NCI-H146 treated with DMSO at 0.1 percent for 48 hours (cell line): ENCODE results near the gene ARFRP1.

ENCODE experiments used
- DNase-seq: peaks from one replicate; lab custom pipeline; 2025; ENCODE audit not compliant: unreplicated experiment; lab: John Stamatoyannopoulos, UW

Gene ARFRP1

DNA sequence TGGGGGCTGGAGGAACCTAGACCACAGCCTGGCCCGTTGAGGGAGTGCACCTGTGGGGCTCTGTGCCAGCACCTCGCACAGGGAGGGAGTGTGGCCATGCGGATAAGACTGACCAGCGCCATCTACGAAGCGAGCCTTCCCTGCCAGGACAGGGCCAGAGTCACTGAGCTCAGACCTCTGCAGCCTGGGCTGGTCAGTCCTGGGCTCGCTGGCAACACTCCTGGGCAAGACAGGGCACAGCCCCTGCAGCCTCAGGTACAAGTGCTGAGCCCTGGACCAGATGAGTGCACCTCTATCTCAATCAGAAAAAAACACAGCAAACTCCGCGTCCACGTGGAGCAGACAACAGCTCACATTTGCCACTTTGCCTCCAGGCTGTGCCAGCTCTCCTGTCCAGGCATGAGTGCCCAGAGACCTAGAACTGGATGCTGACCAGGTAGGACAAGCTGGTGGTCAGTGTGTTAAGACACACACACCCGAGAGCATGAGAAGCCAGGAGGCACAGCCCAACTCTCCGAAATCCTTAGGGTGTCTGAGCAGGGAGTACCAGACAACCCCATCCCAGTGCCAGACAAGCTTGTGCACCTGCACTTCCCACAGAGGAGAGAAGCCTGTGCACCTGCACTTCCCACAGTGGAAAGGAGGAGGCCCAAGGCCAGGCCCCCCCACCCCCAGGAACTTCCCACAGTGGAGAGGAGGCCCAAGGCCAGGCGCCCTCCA, 4.9 kb downstream of the ARFRP1 start:
- DNase-seq: no peak

- DNase-seq: no peak
Observed at GRCh38 chr20:63702036-63702665, 5.6 kb downstream of the ARFRP1 start.

DNA sequence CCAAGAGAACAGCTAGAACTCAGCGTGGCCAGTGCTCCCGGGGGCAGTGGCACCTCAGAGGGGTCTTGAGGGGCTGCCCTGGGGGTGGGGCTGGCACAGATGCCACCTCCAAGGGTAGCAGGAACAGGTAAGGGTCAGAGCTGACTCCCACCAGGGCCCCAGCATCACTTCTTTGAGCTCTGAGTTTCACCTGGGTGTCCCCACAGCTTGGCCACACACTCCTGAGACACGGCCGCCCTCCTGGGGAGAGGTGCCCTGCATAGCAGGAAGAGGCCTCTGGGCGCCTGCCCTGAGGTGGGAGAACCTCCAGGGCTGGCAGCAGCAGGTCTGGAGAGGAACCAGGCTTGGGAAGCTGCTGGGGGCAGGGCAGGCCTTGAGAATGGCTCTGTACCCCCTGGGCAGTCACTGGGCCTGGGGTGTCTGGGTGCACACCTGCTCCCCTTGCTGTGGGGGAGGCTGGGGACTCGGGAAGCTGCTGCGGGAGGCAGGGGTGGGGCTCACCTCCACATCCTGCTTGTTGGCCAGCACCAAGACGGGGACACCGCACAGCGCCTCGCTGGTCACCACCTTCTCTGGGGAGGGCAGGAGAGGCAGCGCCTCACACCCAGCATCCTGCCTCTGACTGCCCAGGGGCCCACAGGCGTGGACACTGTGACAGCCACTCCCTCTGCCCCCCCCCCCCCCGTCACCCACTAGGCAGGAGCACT, 6.3 kb downstream of the ARFRP1 start:
- no peak for DNase-seq

DNA sequence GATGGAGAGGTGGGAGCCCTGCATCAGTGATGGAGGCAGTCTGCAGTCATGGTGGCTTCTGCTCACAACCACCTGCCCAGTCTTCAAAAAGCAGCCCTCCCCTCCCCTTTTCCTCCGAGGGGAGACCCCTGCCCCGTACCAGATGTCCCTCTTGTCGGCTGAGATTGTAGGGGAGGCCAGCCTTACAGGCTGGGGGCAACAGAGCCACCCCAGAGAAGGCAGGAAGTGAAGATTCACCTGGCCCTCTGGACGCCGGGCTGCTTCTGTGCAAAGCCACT, 6.8 kb downstream of the ARFRP1 start:
- DNase-seq: no peak

- DNase-seq: no peak
Observed at GRCh38 chr20:63700199-63701050, 7.4 kb downstream of the ARFRP1 start.

DNA sequence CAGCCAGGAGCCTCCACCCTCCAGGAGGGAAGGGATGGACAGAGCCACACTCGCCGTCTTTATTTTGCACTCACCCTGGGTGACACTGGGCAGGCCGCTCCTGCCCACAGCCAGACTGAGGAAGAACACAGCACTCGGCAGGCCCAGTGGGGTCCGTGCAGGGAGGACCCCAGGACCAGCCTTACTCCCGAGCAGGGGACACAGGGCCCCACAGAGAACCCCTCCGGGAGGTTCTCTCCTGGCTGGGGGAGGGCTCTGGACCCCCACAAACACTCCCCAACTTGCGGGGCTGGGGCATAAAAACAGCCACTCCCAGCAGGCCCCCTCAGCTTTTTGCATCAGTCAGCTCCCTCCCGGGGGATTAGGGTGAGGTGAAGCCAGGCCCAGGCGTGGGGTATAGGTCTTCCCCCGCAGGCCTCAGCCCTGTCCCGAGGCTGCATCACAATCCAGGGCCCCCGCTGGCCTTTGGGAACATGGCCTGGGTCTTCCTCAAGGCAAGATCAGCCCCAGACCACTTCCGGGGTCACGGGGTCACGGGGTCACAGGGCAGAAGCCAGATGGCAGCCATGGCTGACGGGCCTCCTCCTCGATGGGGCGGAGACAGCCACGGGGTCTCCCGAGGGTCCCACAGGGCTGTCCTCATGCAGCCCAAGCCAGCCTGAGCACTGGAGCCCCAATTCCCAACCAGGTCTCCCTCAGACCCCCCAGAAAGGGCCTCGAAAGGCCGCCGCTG, 8.1 kb downstream of the ARFRP1 start:
- DNase-seq: no peak

DNA sequence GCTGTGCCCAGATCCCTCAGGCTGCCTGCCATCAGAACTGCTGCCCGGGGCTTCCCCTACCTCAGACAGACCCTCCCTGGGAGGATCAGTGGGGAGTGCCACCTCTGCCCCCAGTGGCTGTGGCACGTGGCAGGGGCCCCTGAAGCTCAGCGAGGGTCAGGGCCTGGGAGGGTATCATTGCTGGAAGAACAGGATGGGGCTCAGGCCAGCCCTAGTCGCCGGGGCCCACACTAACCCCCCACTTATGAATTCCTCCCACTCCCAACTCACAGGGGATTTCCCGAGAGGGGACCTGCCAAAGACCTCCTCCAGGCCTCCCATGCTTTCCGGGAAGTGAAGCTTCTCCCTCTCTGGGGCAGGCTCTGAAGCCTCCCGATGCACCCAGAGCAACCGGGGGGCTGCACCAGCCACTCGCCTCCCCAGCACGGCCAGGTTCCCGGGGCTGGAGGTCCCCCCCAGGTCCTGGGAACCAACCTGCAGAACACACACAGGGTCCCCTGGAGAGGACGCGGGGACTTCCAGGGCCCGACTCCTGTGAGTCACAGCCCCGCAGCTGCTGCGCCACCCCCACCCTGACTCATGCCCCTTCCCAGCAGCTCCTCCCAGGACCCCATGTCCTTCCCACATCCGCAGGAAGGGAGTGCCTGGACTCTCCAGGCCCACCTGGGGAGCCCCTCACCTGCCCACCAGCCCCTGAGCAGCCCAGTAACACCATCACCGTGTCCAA, 8.9 kb downstream of the ARFRP1 start:
- no peak for DNase-seq

DNA sequence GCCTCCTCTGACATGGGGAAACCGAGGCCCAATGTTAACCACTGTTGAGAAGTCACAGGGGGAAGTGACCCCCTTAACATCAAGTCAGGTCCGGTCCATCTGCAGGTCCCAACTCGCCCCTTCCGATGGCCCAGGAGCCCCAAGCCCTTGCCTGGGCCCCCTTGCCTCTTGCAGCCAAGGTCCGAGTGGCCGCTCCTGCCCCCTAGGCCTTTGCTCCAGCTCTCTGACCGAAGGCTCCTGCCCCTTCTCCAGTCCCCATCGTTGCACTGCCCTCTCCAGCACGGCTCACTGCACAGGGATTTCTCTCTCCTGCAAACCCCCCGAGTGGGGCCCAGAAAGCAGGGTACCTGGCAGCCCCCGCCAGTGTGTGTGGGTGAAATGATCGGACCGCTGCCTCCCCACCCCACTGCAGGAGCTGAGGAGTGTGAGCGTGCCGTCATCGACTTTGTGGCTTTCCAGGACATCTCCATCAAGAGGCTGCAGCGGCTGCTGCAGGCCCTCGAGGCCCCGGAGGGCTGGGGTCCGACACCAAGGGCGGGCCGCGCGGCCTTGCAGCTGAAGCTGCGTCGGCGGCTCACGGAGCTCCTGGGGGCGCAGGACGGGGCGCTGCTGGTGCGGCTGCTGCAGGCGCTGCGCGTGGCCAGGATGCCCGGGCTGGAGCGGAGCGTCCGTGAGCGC, 9.8 kb downstream of the ARFRP1 start:
- no peak for DNase-seq

GRCh38 chr20:63697357-63697867, 10.4 kb downstream of the ARFRP1 start:
- no peak for DNase-seq

GRCh38 chr20:63696628-63697356, 11.0 kb downstream of the ARFRP1 start, which contains the start of gene TNFRSF6B:
TSS of gene TNFRSF6B (plus strand) at chr20:63696652. CDS start at chr20:63696768, 116 bp downstream.
- DNase-seq: no peak

DNA sequence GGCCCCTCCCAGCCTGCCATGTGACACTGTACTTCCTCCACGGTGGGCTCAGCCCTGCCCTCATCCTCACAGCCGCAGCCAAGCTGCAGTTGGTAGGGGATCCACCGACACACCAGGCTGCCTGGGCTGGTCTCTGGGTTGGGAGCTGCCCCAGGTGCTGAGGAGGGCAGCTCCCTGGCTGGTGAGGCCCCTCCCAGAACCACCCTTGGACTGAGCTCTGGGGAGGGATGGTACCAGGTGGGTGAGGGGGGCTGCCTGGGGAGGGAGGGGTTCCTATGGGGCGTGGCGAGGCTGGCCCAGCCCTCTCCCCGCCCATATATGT, 11.5 kb downstream of the ARFRP1 start:
- no peak for DNase-seq

DNA sequence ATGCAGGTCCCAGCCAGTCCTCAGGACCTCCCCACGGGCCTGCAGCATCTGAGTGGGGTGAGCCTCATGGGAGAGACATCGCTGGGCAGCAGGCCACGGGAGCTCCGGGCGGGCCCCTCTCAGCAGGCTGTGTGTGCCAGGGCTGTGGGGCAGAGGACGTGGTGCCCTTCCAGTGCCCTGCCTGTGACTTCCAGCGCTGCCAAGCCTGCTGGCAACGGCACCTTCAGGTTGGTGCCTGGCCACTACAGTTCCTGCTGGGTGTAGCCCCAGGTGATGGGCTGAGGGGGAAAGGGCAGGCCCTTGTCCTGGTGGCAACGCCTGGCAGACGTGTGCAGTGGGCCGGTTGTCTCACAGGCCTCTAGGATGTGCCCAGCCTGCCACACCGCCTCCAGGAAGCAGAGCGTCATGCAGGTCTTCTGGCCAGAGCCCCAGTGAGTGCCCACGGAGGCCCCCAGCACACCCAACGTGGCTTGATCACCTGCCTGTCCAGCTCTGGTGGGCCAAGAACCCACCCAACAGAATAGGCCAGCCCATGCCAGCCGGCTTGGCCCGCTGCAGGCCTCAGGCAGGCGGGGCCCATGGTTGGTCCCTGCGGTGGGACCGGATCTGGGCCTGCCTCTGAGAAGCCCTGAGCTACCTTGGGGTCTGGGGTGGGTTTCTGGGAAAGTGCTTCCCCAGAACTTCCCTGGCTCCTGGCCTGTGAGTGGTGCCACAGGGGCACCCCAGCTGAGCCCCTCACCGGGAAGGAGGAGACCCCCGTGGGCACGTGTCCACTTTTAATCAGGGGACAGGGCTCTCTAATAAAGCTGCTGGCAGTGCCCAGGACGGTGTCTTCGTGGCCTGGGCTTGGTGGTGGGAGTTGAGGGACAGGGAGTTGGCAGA, 12.1 kb downstream of the ARFRP1 start:
- no peak for DNase-seq

DNA sequence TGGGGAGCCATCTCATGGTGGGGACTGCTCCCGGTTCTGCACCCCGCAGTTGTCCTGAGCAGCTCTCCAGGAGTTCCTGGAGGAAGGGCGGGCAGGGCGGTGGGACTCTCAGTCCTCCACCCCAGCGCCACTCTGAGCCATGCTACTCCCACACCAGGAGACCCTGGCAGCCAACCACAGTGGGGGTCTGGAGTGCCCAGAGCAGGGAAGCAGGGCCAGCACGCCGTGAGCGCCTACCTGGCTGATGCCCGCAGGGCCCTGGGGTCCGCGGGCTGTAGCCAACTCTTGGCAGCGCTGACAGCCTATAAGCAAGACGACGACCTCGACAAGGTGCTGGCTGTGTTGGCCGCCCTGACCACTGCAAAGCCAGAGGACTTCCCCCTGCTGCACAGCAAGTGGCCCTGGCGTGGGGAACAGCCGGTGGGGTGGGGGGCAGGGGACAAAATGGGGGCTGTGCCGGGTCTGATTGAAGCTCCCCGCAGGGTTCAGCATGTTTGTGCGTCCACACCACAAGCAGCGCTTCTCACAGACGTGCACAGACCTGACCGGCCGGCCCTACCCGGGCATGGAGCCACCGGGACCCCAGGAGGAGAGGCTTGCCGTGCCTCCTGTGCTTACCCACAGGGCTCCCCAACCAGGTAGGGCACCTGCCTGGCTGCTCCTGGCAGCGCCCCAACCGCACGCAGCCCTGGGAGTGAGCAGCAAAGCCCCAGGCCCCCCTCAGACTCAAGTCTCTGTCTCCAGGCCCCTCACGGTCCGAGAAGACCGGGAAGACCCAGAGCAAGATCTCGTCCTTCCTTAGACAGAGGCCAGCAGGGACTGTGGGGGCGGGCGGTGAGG, 13.0 kb downstream of the ARFRP1 start:
- no peak for DNase-seq

- DNase-seq: no peak
Observed at GRCh38 chr20:63693733-63694583, 13.8 kb downstream of the ARFRP1 start.

- DNase-seq: no peak
Observed at GRCh38 chr20:63693083-63693732, 14.6 kb downstream of the ARFRP1 start.
